ENCODE data around the gene MAGEA2. TPM values are rescaled to one million over a fixed set of nuclear protein-coding genes. Genes with fewer than 3 reads are reported as not detected.
"Not testable (repeated sequence)": the region's sequence is repeated elsewhere in the genome, so short reads cannot be mapped to it uniquely, and the experiment has no call there.

Gene MAGEA2, protein sequence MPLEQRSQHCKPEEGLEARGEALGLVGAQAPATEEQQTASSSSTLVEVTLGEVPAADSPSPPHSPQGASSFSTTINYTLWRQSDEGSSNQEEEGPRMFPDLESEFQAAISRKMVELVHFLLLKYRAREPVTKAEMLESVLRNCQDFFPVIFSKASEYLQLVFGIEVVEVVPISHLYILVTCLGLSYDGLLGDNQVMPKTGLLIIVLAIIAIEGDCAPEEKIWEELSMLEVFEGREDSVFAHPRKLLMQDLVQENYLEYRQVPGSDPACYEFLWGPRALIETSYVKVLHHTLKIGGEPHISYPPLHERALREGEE
- total RNA-seq, result not detected
- polyA plus RNA-seq, result not detected
- long read RNA-seq, donor 1, result 0 reads
- long read RNA-seq, donor 2, result 0 reads

DNA sequence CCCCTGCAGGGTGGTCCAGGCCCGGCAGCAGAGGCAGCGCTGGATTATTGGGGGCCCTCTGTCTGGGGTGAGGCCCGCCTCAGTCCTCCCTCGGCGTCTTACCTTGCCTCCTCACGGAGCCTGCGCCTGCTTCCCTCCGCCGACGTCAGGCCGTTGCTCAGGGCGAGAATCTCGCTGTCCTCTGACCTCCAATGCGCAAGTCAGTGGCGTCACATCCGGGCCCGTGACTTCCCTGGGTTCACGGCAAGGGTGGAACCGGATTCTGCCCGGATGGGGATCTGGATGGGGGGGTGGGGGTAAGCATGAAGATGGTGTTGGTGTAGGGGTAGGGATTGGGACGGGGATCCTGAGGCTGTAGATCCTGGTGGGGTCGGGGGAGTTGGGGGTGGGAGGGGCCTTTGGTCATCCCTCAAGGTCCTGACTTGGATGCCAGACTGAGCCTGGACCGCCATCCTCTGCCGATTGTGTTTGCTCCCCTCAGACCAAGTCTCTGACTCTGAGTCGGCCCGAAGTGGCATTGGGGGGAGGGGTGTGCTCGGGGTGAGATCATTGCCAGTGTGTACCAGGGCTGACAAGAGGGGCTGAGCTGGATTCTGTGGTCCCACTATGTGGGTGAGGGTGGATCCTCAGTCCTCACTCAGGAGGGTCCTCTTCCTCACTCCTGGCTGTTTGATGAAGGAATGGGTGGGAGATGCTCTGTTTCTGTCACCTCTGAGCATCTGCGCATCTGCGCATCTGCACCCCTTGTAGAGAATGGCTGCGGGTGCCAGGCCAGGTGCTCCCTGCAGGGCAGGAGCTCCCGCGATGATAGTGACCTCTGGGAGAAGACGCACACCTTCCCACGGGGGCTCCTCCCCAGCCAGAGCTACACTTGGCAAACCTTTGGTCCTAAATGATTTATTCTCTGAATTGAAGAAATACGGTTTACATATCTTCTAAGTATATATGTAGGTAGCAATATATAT lies at the start of gene MAGEA2:
Gene MAGEA2 (minus strand): TSS at position 157 of the 965 bp plus-strand sequence. CDS start 2,479 bp downstream, outside the sequence.
- DNase-seq; H3K36me3 ChIP-seq (ENCODE audit: control insufficient read depth in 1 of 2, insufficient read depth in 2 of 2, low read length in 1 of 2); intact Hi-C loops (cut with DNase I); ATAC-seq (ENCODE audit: low FRiP score); H3K27me3 ChIP-seq (ENCODE audit: control insufficient read depth in 1 of 2, insufficient read depth in 2 of 2, low read length in 1 of 2); H3K4me1 ChIP-seq (ENCODE audit: control insufficient read depth in 1 of 2, insufficient read depth in 2 of 2, low read length in 2 of 2); H3K9me3 ChIP-seq (ENCODE audit: control insufficient read depth, low read length); H3K4me3 ChIP-seq (ENCODE audit: low read length in 2 of 2); H3K27ac ChIP-seq (ENCODE audit: low read depth in 1 of 2, low read length in 2 of 2): not testable (repeated sequence)
- no CpG with 5 or more reads among the region's 35 CpGs for WGBS, 2 donors

DNA sequence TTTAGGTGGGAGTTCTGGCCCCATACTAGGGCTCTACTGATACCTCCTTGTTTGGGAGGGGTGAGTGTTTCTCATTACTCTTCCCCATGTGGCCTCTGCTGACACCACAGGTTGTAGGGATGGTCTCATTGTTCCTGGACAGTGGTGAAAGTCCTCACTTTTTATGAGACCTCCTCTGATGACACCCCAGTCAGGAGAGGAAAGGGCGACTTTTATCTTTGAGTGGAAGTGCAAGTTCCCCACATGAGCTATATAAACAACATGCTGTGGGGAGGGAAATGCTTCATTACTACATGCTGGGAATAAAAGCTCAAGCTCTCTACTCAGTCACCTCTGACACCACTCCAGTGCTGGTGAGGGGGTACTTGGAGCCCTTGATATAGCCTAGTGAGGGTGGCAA lies 45.3 kb upstream of the MAGEA2 start:
- Histone ChIP-seq H3K9me3 (ENCODE audit: control insufficient read depth, low read length) (no peaks in the 10 kb centered on the region), H3K27ac (ENCODE audit: low read depth in 1 of 2, low read length in 2 of 2) (no peak overlapping the region), H3K4me1 (ENCODE audit: control insufficient read depth in 1 of 2, insufficient read depth in 2 of 2, low read length in 2 of 2) (no peaks in the 10 kb centered on the region), H3K36me3 (ENCODE audit: control insufficient read depth in 1 of 2, insufficient read depth in 2 of 2, low read length in 1 of 2) (no peaks in the 10 kb centered on the region), H3K27me3 (ENCODE audit: control insufficient read depth in 1 of 2, insufficient read depth in 2 of 2, low read length in 1 of 2) (no peaks in the 10 kb centered on the region), H3K4me3 (ENCODE audit: low read length in 2 of 2) (no peak overlapping the region)
- DNase-seq, result no peak
- intact Hi-C loops (cut with DNase I), result no loop called here
- 62 to 81% methylated on average over 1 of the region's 1 CpG for WGBS, 2 donors
- ATAC-seq (ENCODE audit: low FRiP score), result no peak

DNA sequence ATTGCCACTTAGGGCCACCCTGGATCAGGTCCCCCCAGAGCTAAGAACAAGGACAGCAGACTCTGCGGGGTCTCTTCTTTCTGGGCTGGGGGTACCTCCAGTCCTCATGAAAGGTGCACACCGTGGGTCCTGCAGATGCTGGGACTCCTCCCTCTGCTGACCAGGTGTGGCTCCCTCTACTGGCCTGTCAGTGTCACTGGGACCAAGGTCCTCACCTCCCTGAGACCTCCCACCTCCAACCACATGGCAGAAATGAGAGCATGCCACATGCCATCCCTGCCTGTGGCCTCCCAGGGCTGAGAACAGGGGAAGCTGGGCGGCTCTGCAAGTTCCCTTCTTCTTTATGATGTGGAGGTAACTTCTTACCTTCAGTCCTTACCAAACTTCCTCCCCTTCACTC lies 33.4 kb upstream of the MAGEA2 start:
- H3K27me3 ChIP-seq (ENCODE audit: control insufficient read depth in 1 of 2, insufficient read depth in 2 of 2, low read length in 1 of 2); intact Hi-C loops (cut with DNase I); H3K27ac ChIP-seq (ENCODE audit: low read depth in 1 of 2, low read length in 2 of 2); DNase-seq; H3K4me1 ChIP-seq (ENCODE audit: control insufficient read depth in 1 of 2, insufficient read depth in 2 of 2, low read length in 2 of 2); ATAC-seq (ENCODE audit: low FRiP score); H3K9me3 ChIP-seq (ENCODE audit: control insufficient read depth, low read length); H3K36me3 ChIP-seq (ENCODE audit: control insufficient read depth in 1 of 2, insufficient read depth in 2 of 2, low read length in 1 of 2); H3K4me3 ChIP-seq (ENCODE audit: low read length in 2 of 2): not testable (repeated sequence)
- WGBS, 2 donors, result no CpG with 5 or more reads among the region's 3 CpGs

DNA sequence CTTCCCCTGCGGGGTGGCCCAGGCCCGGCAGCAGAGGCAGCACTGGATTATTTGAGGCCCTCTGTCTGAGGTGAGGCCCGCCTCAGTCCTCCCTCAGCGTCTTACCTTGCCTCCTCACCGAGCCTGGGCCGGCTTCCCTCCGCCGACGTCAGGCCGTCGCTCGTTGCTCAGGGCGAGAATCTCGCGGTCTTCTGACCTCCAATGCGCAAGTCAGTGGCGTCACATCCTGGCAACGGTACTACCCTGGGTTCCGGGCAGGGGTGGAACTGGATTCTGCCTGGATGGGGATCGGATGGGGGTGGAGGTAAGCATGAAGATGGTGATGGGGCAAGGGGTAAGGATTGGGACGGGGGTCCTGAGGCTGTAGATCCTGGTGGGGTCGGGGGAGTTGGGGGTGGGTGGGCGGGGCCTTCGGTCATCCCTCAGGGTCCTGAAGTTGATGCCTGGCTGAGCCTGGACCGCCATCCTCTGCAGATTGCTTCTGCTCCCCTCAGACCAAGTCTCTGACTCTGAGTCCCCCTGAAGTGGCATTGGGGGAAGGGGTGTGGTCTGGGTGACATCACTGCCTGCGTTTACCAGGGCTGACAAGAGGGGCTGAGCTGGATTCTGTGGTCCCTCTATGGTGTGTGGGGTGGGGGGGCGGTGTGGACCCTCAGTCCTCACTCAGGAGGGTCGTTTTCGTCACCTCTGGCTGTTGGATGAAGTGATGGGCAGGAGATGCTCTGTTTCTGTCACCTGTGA lies 16.1 kb upstream of the MAGEA2 start, which contains the start of gene MAGEA6:
Gene MAGEA6 (minus strand): TSS at position 141 of the 741 bp plus-strand sequence. CDS start 2,039 bp downstream, outside the sequence.
- ATAC-seq (ENCODE audit: low FRiP score), result peak; percentile 33
- intact Hi-C loops (cut with DNase I); H3K4me3 ChIP-seq (ENCODE audit: low read length in 2 of 2); H3K4me1 ChIP-seq (ENCODE audit: control insufficient read depth in 1 of 2, insufficient read depth in 2 of 2, low read length in 2 of 2); H3K27me3 ChIP-seq (ENCODE audit: control insufficient read depth in 1 of 2, insufficient read depth in 2 of 2, low read length in 1 of 2); H3K27ac ChIP-seq (ENCODE audit: low read depth in 1 of 2, low read length in 2 of 2); H3K36me3 ChIP-seq (ENCODE audit: control insufficient read depth in 1 of 2, insufficient read depth in 2 of 2, low read length in 1 of 2); DNase-seq; H3K9me3 ChIP-seq (ENCODE audit: control insufficient read depth, low read length): not testable (repeated sequence)
- WGBS, 2 donors, result 94% methylated on average over 3 of the region's 29 CpGs; no CpG with 5 or more reads in 1 of the 2 donors

DNA sequence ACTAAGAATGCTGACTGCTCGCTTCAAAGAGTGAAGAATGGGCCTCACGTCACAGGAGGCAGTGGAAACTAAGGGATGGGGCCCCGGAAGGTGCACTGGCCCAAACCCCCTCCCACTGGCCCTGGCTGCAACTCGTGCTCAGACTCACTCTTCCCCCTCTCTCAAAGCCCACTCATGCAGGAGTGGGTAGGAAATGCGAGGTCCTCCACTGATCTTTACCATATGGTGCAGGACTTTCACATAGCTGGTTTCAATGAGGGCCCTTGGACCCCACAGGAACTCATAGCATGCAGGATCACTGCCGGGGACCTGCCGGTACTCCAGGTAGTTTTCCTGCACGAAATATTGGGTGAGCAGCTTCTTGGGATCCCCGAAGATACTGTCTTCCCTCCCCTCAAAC lies 12.9 kb upstream of the MAGEA2 start:
- ATAC-seq (ENCODE audit: low FRiP score); H3K27me3 ChIP-seq (ENCODE audit: control insufficient read depth in 1 of 2, insufficient read depth in 2 of 2, low read length in 1 of 2); H3K4me1 ChIP-seq (ENCODE audit: control insufficient read depth in 1 of 2, insufficient read depth in 2 of 2, low read length in 2 of 2); H3K4me3 ChIP-seq (ENCODE audit: low read length in 2 of 2); H3K27ac ChIP-seq (ENCODE audit: low read depth in 1 of 2, low read length in 2 of 2); H3K9me3 ChIP-seq (ENCODE audit: control insufficient read depth, low read length); H3K36me3 ChIP-seq (ENCODE audit: control insufficient read depth in 1 of 2, insufficient read depth in 2 of 2, low read length in 1 of 2); intact Hi-C loops (cut with DNase I): not testable (repeated sequence)
- DNase-seq, result peak in 1 of 2 donors; percentile 26
- WGBS, 2 donors, result 68 to 77% methylated on average over 9 of the region's 9 CpGs

DNA sequence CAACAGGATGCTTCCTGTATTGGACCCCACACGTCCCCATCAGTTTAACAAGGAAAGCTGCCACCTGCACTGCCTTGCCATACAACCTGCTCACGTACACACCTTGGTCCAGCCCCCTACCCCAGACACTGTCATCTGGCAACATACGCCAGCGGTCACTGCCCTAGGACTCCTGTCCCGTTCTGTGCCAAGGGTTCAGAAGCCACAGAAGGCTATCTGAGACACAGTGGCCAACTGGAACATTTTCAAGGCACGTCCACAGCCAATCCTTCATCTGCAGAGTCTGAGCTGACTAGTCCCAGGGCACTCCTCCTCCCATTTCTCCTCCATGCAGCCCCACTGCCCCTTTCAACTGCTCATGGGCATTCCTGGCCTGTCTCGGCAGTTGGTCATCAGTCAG lies 7.9 kb upstream of the MAGEA2 start:
- H3K36me3 ChIP-seq (ENCODE audit: control insufficient read depth in 1 of 2, insufficient read depth in 2 of 2, low read length in 1 of 2); intact Hi-C loops (cut with DNase I); H3K4me1 ChIP-seq (ENCODE audit: control insufficient read depth in 1 of 2, insufficient read depth in 2 of 2, low read length in 2 of 2); DNase-seq; H3K4me3 ChIP-seq (ENCODE audit: low read length in 2 of 2); H3K9me3 ChIP-seq (ENCODE audit: control insufficient read depth, low read length); H3K27me3 ChIP-seq (ENCODE audit: control insufficient read depth in 1 of 2, insufficient read depth in 2 of 2, low read length in 1 of 2); H3K27ac ChIP-seq (ENCODE audit: low read depth in 1 of 2, low read length in 2 of 2): not testable (repeated sequence)
- ATAC-seq (ENCODE audit: low FRiP score), result peak; percentile 29
- WGBS, 2 donors, result 70 to 85% methylated on average over 2 to 4 of the region's 7 CpGs

DNA sequence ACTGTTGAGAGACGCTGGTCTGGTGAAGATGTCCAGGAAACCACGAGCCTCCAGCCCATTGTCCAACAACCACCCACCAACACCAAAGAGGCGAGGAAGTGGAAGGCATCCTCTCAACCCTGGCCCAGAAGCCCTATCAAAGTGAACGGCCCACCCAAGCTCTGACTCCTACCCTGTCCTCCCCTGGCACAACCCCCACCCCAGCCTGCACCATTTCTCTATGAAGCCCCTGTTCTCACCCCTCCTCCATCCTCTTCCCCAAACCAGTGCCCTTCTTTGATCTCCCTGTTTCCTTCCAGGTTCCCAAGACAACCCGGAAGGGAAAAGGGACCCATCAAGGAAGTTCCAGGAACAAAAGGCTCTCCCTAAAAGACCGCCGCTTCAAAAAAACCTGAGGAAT lies 5.9 kb upstream of the MAGEA2 start:
- H3K9me3 ChIP-seq (ENCODE audit: control insufficient read depth, low read length); intact Hi-C loops (cut with DNase I); H3K27me3 ChIP-seq (ENCODE audit: control insufficient read depth in 1 of 2, insufficient read depth in 2 of 2, low read length in 1 of 2); H3K4me1 ChIP-seq (ENCODE audit: control insufficient read depth in 1 of 2, insufficient read depth in 2 of 2, low read length in 2 of 2); DNase-seq; H3K36me3 ChIP-seq (ENCODE audit: control insufficient read depth in 1 of 2, insufficient read depth in 2 of 2, low read length in 1 of 2); H3K27ac ChIP-seq (ENCODE audit: low read depth in 1 of 2, low read length in 2 of 2); H3K4me3 ChIP-seq (ENCODE audit: low read length in 2 of 2): not testable (repeated sequence)
- ATAC-seq (ENCODE audit: low FRiP score), result peak; percentile 52
- 62 to 79% methylated on average over 3 to 4 of the region's 7 CpGs for WGBS, 2 donors

DNA sequence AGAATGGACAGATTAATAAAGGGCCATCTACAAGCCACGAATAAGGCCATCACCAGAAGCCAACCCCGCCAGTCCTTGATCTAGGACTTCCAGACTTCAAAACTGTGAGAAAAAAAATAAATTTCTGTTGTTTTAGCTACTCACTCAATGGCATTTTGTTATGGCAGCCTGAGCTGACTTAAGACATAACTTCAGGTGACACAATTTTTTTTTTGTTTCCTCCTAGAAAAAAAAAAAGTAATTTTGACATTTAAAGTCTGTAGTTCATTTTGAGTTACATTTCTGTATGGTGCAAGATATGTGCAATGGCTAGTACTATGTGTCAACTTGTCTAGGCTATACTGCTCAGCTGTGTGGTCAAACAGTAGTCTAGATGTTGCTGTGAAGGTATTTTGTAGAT lies 5.3 kb upstream of the MAGEA2 start, which contains the start of gene CSAG3:
Gene CSAG3 (plus strand): TSS at position 301 of the 400 bp plus-strand sequence.
- H3K27me3 ChIP-seq (ENCODE audit: control insufficient read depth in 1 of 2, insufficient read depth in 2 of 2, low read length in 1 of 2); ATAC-seq (ENCODE audit: low FRiP score); intact Hi-C loops (cut with DNase I); H3K27ac ChIP-seq (ENCODE audit: low read depth in 1 of 2, low read length in 2 of 2); H3K36me3 ChIP-seq (ENCODE audit: control insufficient read depth in 1 of 2, insufficient read depth in 2 of 2, low read length in 1 of 2); DNase-seq; H3K4me1 ChIP-seq (ENCODE audit: control insufficient read depth in 1 of 2, insufficient read depth in 2 of 2, low read length in 2 of 2); H3K9me3 ChIP-seq (ENCODE audit: control insufficient read depth, low read length); H3K4me3 ChIP-seq (ENCODE audit: low read length in 2 of 2): not testable (repeated sequence)
- no CpG with 5 or more reads among the region's 2 CpGs for WGBS, 2 donors

Data from aorta (tissue), 5 donors.